Transverse colon (tissue), 4 donors: ENCODE results near the gene SCG5. TPM values are rescaled to one million over a fixed set of nuclear protein-coding genes. Genes with fewer than 3 reads are reported as not detected.
"Not testable (repeated sequence)": the region's sequence is repeated elsewhere in the genome, so short reads cannot be mapped to it uniquely, and the experiment has no call there.

ENCODE experiments used
- DNase-seq: peaks from one replicate; pipeline ENCODE4 v3.0.0-alpha.2; 2019
- H3K27ac ChIP-seq, 4 donors: fragments of 200-600 bp; sonication (generic); 2 replicates each; pipeline ENCODE4 v1.5.1; 2016 to 2018; ENCODE audit warnings: inconsistent platforms in 4 of 4
- H3K27me3 ChIP-seq: fragments of 200-600 bp; sonication (generic); 2 replicates; pipeline ENCODE4 v1.5.1; 2017; ENCODE audit warnings: inconsistent platforms
- H3K36me3 ChIP-seq, 4 donors: fragments of 200-600 bp; sonication (generic); 2 replicates each; pipeline ENCODE4 v1.5.1; 2017 to 2019; ENCODE audit warnings: inconsistent platforms in 4 of 4
- H3K4me1 ChIP-seq, 4 donors: fragments of 200-600 bp; sonication (generic); 2 replicates each; pipeline ENCODE4 v1.5.1; 2017 to 2020; ENCODE audit warnings: inconsistent platforms in 4 of 4
- H3K4me3 ChIP-seq, 4 donors: fragments of 200-600 bp; sonication (generic); 1 replicate in 1 of 4; 2 replicates in 3 of 4; pipeline versions ENCODE4 v1.5.1 to v1.6.1; 2017 to 2019; ENCODE audit warnings: inconsistent platforms in 4 of 4
- H3K9me3 ChIP-seq, 2 donors: fragments of 200-600 bp; sonication (generic); 2 replicates each; pipeline ENCODE4 v1.5.1; 2017 to 2019; ENCODE audit warnings: inconsistent platforms in 2 of 2
- CTCF ChIP-seq, 5 experiments: fragments of 200-600 bp in 3 of 5; fragments of 450-650 bp in 2 of 5; sonication (generic) in 3 of 5; IDR thresholded peaks; 1 replicate in 2 of 5; 2 replicates in 3 of 5; pipeline ENCODE4 v1.5.1; 2016 to 2017; ENCODE audit warnings: antibody characterized with exemption in 5 of 5, inconsistent platforms in 3 of 5, mild to moderate bottlenecking in 2 of 5, moderate library complexity in 1 of 5
- EP300 ChIP-seq: sonication (generic); formaldehyde crosslinking; IDR thresholded peaks from one replicate; pipeline ENCODE4 v1.6.1; 2017; ENCODE audit warnings: antibody characterized with exemption, low read depth
- POLR2A ChIP-seq: fragments of 450-650 bp; IDR thresholded peaks from one replicate; pipeline ENCODE4 v1.6.1; 2016; ENCODE audit warnings: antibody characterized with exemption, mild to moderate bottlenecking, moderate library complexity
- POLR2AphosphoS5 ChIP-seq, 3 donors: sonication (generic); formaldehyde crosslinking; IDR thresholded peaks; one replicate each; pipeline ENCODE4 v1.6.1; 2016; ENCODE audit warnings: antibody characterized with exemption in 3 of 3
- WGBS, 2 donors: methylation state at CpG; one replicate each; pipeline ENCODE4 v1.1.5; 2018; ENCODE audit warnings: low coverage in 1 of 2; 5-methylcytosine and 5-hydroxymethylcytosine counted together
- in situ Hi-C, 4 donors: fragments of 200-750 bp; cut with MboI; loops; one replicate each; pipeline versions ENCODE4 v1.15.0 to v1.15.1; 2017; ENCODE audit warnings: low sequenced_read_pairs in 3 of 4, low pct_ligation_motif_present in 1 of 4, low pct_unique_long_range_greater_than_20kb in 1 of 4
- intact Hi-C: fragments of 100-400 bp; cut with DNase I; formaldehyde crosslinking; loops from one replicate; pipeline ENCODE4 v1.15.1; 2023; ENCODE audit warnings: low total_unique reads
- total RNA-seq, 4 donors: library from RNA; depleted of rRNA; stranded (reverse); fragments of >200 nt; gene quantifications; one replicate each; pipeline ENCODE4 v1.1.0, GENCODE V29; 2016

Gene SCG5, protein sequence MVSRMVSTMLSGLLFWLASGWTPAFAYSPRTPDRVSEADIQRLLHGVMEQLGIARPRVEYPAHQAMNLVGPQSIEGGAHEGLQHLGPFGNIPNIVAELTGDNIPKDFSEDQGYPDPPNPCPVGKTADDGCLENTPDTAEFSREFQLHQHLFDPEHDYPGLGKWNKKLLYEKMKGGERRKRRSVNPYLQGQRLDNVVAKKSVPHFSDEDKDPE
- total RNA-seq: 1 to 10 TPM in 2 of 4 donors, not detected in 2; 1.6 to 5.2 TPM

DNA sequence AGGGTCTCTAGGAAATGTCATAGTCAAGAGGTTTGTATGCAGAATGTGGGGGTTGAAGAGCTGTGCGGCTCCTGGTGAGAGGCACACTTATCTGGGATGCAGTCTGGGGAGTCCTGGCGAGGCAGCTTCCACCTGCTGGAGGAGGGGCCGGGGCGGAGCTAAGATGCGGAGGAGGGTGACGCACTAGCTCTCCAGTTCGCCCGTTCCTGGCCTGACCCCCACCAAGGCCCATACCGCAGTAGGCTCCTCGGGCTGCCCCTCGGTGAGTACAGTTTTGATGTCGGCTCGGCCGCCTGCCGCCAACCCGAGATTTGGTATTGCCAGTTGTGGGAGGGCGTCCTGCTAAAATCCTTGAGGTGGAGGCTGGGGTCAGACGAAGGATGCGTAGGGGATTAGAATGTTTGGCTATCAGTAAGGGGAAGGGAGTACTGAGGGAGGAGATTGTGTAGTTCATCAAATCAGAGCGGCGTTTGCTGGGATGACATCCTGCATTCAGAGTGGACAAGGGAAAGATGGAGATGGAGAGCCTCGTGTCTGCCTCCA lies at the start of gene SCG5:
Gene SCG5 (plus strand): TSS at position 194 of the 543 bp plus-strand sequence. CDS start 1,883 bp downstream, outside the sequence.
- Histone ChIP-seq H3K4me3 (peak within 1 kb of the TSS in 3 of 4 donors; percentile 6 to 41 (median 13)), H3K36me3 (no peaks in the 10 kb centered on the region), H3K4me1 (peaks cover 0 to 10% (median 0%) of the 10 kb centered on the region in 4 donors), H3K9me3 (no peaks in the 10 kb centered on the region), H3K27me3 (peaks cover 8% of the 10 kb centered on the region), H3K27ac (no peak within 1 kb of the TSS)
- DNase-seq: peak; percentile 38
- in situ Hi-C loops: no loop called here
- 8 to 46% methylated on average over 11 to 22 of the region's 22 CpGs for WGBS, 2 donors
- intact Hi-C loops: no loop called here
- TF ChIP-seq EP300 (no peak), POLR2A (no peak), CTCF (IDR thresholded peaks at IDR 0.05) (no peak), POLR2AphosphoS5 (IDR thresholded peaks at IDR 0.05) (no peak)

- in situ Hi-C loops, H3K27me3 ChIP-seq, H3K27ac ChIP-seq, H3K4me3 ChIP-seq, H3K4me1 ChIP-seq, H3K36me3 ChIP-seq, intact Hi-C loops, H3K9me3 ChIP-seq, DNase-seq: not testable (repeated sequence)
- WGBS, 2 donors: 80 to 83% methylated on average over 1 of the region's 8 CpGs
Measured at GRCh38 chr15:32593151-32593550, 48.4 kb upstream of the SCG5 start, which contains the start of gene GOLGA8N. Gene GOLGA8N (plus strand): TSS chr15:32593456.

DNA sequence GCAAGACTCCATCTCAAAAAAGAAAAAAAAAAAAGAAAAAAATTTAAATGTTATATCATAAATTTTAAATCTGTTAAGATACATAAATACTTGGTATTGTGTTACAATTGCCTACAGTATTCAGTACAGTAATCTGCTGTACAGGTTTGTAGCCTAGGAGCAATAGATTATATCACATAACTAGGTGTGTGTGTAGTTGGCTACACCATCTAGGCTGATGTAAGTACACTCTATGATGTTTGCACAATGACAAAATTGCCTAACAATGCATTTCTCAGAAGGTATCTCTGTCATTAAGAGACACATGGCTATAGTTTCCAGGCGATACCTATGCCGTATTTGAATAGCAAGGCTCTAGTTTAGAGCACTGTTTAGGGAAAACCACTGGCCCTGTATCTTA lies 32.0 kb upstream of the SCG5 start:
- DNase-seq, H3K9me3 ChIP-seq, intact Hi-C loops, H3K4me1 ChIP-seq, H3K36me3 ChIP-seq, H3K27me3 ChIP-seq, H3K27ac ChIP-seq, in situ Hi-C loops, H3K4me3 ChIP-seq: not testable (repeated sequence)
- 77% methylated on average over 2 of the region's 2 CpGs; no CpG with 5 or more reads in 1 of the 2 donors for WGBS, 2 donors

- in situ Hi-C loops, H3K4me3 ChIP-seq: not testable (repeated sequence)
Measured at GRCh38 chr15:32610719-32611118, 30.8 kb upstream of the SCG5 start.

DNA sequence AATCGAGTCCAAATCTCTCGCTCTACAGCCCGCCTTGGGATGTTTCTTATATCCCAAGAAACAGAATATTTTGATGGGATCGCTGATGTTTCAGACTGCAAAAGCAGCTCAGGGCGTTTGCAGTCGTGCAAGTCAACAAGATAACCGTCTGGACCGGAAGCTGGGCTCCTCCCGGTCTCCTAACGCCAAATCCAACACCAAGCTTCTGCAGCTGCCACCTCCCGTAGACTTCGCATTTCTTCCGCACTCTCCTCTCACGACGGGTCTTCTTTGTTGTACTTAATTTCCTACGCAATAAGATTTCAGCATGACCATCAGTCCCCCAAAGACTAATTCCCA lies 26.8 kb upstream of the SCG5 start:
- in situ Hi-C loops, H3K4me1 ChIP-seq, intact Hi-C loops, H3K27me3 ChIP-seq, H3K36me3 ChIP-seq, H3K9me3 ChIP-seq: not testable (repeated sequence)
- H3K4me3 ChIP-seq: peak overlapping the region in 3 of 4 donors; percentile 40 to 84 (median 55)
- WGBS, 2 donors: 4% methylated on average over 11 of the region's 16 CpGs; no CpG with 5 or more reads in 1 of the 2 donors
- DNase-seq: peak; percentile 65
- H3K27ac ChIP-seq: peak overlapping the region; percentile 77 to 85 (median 81)

More at GRCh38 chr15:32610719-32611118, 30.8 kb upstream of the SCG5 start:
- DNase-seq, H3K27me3 ChIP-seq, intact Hi-C loops, H3K4me1 ChIP-seq, H3K36me3 ChIP-seq, H3K27ac ChIP-seq, H3K9me3 ChIP-seq: not testable (repeated sequence)
- peak in 3 of 5 experiments; percentile 24 to 31 (median 27) for TF ChIP-seq CTCF (IDR thresholded peaks at IDR 0.05)
- WGBS, 2 donors: 0% methylated on average over 1 of the region's 3 CpGs; no CpG with 5 or more reads in 1 of the 2 donors
